HL-60/S4 (cell line): ENCODE results near the gene POU2F1.

Experiments
- in situ Hi-C: fragments of 300-500 bp; cut with MboI; formaldehyde crosslinking; loops from 2 replicates; pipeline ENCODE4 v1.14.3; 2022; ENCODE audit warnings: low sequenced_read_pairs

POU2F1 gene

GRCh38 chr1:167270349-167271092, 49.8 kb downstream of the POU2F1 start:
- in situ Hi-C loops: no loop called here

- in situ Hi-C loops: no loop called here
These were observed 51.8 kb downstream of the POU2F1 start for GRCh38 chr1:167272369-167272957.

DNA sequence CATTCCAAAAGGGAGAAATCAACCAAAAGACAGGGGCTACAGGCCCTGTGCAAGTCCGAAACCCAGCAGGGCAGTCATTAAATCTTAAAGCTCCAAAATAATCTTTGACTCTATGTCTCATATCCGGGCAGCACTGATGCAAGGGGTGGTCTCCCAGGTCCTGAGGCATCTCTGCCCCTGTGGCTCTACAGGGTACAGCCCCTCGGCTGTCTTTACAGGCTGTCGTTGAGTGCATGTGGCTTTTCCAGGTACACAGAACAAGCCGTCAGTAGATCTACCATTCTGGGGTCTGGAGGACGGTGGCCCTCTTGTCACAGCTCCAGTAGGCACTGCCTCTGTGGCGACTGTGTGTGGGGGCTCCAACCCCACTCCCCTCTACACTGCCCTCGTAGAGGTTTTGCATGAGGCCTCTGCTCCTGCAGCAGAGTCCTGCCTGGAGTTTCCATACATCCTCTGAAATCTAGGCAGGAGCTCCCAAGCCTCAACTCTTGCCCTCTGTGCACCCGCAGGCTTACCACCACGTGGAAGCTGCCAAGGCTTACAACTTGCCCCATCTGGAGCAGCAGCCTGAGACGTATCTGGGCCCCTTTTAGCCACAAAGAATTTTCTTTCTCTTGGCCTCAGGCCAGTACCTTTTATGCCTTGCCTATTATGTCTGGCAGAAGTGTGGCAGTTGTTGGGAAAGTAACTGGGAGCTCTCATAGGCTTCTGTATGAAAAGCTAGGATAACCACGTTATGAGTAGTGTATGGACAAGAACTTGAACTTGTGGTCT, 52.5 kb downstream of the POU2F1 start:
- in situ Hi-C loops: no loop called here

DNA sequence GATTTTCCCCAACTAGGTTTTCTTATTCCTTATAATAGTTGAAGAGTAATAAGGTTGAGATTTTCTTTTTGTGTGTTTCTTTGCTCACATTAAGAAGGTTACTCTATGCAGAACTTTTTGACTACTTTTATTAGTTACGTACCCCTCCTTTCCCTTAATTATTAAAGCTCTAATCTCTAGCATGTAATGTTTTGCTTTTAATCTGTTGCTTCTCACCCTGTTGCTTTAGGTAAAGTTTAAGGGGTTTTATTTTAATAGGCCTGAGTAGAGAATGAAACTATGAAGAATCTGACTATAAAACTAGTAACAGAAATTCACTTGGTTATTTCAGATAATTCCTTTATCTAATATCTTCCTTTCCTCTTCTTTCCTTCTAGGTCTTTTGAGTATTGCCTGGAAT, 53.4 kb downstream of the POU2F1 start:
- in situ Hi-C loops: no loop called here

- in situ Hi-C loops: no loop called here
These were observed 56.3 kb downstream of the POU2F1 start for GRCh38 chr1:167276969-167277368.

- in situ Hi-C loops: no loop called here
These were observed 57.8 kb downstream of the POU2F1 start for GRCh38 chr1:167278497-167278896.

GRCh38 chr1:167280912-167281311, 60.2 kb downstream of the POU2F1 start:
- in situ Hi-C loops: no loop called here

- in situ Hi-C loops: no loop called here
These were observed 67.8 kb downstream of the POU2F1 start for GRCh38 chr1:167288390-167289074.

DNA sequence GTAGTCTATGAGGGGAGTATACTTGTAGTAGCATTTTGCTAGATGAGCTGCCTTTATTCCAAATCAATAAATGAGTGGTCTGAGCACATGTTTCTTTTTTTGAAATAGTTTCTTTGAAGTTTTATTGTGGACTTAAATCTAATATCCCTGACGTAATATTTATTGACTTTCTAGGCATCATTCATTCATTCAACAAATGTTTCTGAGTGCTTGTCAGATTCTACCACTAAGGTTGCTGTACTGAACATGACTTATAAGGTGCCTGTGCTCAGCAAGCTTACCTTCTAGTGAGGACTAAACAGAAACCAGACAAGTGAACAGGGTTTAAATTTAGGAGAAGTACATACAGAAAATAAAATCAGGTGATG, 68.4 kb downstream of the POU2F1 start:
- in situ Hi-C loops: no loop called here

- in situ Hi-C loops: no loop called here
These were observed 69.3 kb downstream of the POU2F1 start for GRCh38 chr1:167289966-167290365.

DNA sequence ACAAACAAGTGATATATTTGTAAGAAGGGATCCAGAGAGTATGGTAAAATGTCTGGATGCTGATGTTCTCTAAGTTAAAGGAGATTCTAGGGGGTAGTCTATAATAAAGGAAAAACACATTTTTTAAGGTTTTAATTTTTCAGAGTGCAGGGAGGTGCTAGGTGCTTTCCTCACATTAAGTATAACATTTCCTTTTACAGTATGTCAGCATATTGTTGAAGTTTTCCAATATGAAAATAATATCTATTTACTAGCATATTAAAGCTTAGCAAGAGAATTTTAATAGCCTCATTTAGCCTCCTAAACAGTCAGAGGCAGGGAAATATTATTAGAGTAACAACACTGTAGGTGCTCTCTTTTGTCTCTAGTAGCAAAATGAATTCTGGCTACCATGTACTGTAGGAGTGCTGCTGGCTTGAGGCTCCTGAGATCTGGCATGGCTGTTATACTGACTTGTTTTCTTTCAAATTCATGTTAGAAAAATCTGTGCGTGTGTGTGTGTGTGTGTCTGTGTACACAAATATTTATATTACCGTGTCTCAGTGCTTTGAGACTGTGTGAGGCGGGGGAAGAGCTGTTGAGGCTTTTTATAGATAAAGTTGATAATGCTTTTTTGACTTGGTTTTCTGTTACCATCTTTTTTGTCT, 71.0 kb downstream of the POU2F1 start:
- in situ Hi-C loops: no loop called here

GRCh38 chr1:167292216-167292615, 71.5 kb downstream of the POU2F1 start:
- in situ Hi-C loops: no loop called here

DNA sequence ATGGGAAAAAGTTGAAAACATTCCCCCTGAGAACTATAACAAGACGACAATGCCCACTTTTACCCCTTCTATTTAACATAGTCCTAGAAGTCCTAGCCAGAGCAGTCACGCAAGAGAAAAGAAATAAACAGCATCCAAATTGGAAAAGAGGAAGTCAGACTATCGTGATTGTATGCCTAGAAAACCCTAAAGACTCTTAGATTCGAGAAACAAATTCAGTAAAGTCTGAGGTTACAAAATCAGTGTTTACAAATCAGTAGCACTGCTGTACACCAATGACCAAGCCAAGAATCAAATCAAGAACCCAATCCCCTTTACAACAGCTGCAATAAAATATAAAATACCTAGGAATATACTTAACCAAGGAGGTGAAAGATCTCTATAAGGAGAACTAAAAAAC, 72.4 kb downstream of the POU2F1 start:
- in situ Hi-C loops: no loop called here

GRCh38 chr1:167294528-167294927, 73.8 kb downstream of the POU2F1 start:
- in situ Hi-C loops: no loop called here

DNA sequence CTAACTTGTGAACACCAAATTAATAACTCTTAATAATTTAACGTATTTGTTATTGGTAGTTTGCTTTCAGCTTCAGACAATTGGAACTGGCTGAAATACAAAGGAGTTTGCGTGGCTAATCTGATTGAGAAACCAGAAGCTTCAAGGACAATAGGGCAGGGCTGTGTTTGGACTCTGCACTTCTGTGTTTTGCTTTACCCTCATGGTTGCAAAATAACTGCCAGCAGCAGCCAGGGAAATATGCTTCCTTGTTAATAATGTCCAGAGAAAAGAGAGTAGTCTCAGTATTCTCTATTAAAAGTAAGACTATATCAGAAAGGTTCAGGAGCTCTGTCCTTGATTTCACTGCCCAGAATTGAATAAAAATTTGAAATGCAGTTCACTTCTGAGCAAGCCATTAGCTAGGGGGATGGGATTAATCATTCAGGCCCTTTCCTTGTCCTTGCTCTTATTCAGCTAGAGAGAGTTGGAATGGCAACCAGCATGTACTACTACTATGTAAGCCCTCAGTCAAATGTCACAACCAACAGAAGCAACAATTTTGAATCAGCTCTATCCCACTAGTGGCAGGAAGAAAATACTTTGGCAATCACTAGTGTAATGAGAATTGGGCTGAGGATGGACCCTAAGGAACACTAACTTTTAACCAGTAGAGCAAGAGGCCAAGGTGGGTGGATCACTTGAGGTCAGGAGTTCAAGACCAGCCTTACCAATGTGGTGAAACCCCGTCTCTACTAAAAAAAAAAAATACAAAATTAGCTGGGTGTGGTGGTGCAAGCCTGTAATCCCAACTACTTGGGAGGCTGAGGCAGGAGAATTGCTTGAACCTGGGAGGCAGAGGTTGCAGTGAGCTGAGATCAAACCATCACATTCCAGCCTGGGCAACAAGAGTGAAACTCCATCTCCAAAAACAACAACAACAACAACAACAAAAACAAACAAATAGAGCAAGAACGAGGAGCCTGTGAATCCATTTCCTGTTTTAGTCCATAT, 76.8 kb downstream of the POU2F1 start:
- in situ Hi-C loops: no loop called here

DNA sequence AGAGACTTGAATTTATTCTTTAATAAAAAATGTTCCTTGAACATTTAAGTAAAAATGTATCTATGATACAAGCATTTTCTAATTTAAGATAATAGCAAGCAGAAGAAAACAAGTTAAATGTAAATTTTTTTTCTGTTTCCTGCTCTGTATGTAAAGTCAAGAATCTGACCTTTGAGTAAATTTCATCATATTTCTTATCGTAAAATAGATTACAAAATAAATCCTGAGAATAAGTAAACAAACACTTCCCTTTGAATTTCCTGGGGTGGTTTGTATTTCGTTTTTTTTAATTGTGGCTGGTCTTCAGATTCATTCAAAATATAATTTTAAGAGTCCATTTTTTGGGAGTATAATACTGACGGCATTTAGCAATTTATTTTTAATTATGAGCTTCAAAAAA, 77.6 kb downstream of the POU2F1 start:
- in situ Hi-C loops: no loop called here

DNA sequence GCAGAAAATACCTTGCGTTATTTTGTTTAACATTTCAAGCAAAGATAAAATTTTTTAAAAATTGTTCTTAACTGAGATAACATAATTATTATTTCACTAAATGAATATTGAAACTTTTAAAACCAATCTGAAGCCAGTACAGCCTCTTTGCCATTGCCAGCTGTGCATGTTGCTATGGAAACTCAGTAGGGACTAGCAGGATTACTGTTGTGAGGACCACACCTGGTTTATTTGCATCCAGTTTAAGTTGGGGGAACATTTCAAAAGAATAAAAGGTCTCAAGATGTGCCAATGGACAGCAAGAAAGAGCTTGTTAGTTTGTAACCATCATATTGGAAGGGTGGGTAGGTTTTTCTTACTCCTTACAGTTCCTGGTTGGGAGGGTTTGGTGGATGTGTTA, 80.7 kb downstream of the POU2F1 start:
- in situ Hi-C loops: no loop called here

- in situ Hi-C loops: no loop called here
These were observed 83.5 kb downstream of the POU2F1 start for GRCh38 chr1:167304165-167304564.

DNA sequence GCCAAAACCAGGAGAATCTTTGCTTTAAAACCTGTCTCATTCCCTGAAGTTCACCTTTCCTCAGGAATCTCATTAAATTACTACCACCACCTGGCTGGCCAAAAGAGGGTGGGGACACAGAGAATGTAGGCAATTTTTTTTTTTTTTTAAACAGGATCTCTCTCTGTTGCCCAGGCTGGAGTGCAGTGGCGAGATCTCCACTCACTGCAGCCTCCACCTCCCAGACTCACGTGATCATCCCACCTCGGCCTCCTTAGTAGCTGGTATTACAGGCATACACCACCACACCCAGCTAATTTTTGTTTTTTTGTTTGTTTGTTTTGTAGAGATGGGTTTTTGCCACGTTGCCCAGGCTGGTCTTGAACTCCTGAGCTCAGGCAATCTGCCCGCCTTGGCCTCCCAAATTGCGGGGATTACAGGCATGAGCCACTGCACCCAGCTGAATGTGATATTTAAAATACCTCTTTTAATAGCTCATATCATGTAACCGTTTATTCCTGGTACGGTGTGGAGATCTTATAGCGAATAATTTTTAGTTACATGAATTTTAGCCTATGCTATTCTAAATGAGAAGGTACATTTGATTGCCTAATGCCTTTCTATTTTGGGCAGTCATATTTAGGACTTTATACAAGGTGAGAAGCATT, 84.5 kb downstream of the POU2F1 start:
- in situ Hi-C loops: no loop called here
